GM10847 (cell line): ENCODE measurements around the gene NHLH1.

ENCODE experiments used
- POLR2A ChIP-seq: IDR thresholded peaks from 2 replicates; pipeline ENCODE4 v1.6.1; 2011; ENCODE audit not compliant: insufficient read length; ENCODE audit errors: extremely low read depth

NHLH1 gene

GRCh38 chr1:160366731-160367515, at the start of gene NHLH1:
TSS of gene NHLH1 (plus strand) at chr1:160367071. CDS start at chr1:160370732, 3,661 bp downstream.
- no peak for TF ChIP-seq POLR2A

- no peak for TF ChIP-seq POLR2A
Measured at GRCh38 chr1:160322831-160323230, 44.0 kb upstream of the NHLH1 start.

- no peak for TF ChIP-seq POLR2A
Measured at GRCh38 chr1:160325252-160325651, 41.6 kb upstream of the NHLH1 start.

GRCh38 chr1:160326418-160326817, 40.5 kb upstream of the NHLH1 start:
- no peak for TF ChIP-seq POLR2A

GRCh38 chr1:160328184-160328583, 38.7 kb upstream of the NHLH1 start:
- TF ChIP-seq POLR2A: no peak

- TF ChIP-seq POLR2A: no peak
Measured at GRCh38 chr1:160330119-160330518, 36.8 kb upstream of the NHLH1 start.

GRCh38 chr1:160332516-160332915, 34.4 kb upstream of the NHLH1 start:
- TF ChIP-seq POLR2A: no peak

- TF ChIP-seq POLR2A: no peak
Measured at GRCh38 chr1:160338580-160338979, 28.3 kb upstream of the NHLH1 start.

- no peak for TF ChIP-seq POLR2A
Measured at GRCh38 chr1:160340146-160340545, 26.7 kb upstream of the NHLH1 start.

GRCh38 chr1:160340866-160341265, 26.0 kb upstream of the NHLH1 start:
- TF ChIP-seq POLR2A: no peak

- TF ChIP-seq POLR2A: no peak
Measured at GRCh38 chr1:160342526-160342925, 24.3 kb upstream of the NHLH1 start.

- TF ChIP-seq POLR2A: peak; percentile 74
Measured at GRCh38 chr1:160342953-160343869, 23.7 kb upstream of the NHLH1 start, which contains the start of the genes COPA and NCSTN. TSS of gene COPA (minus strand) at chr1:160343250. CDS start at chr1:160343170, 80 bp downstream. TSS of gene NCSTN (plus strand) at chr1:160343383. CDS start at chr1:160343397, 14 bp downstream.

GRCh38 chr1:160344241-160344640, 22.6 kb upstream of the NHLH1 start:
- TF ChIP-seq POLR2A: no peak

- TF ChIP-seq POLR2A: no peak
Measured at GRCh38 chr1:160344936-160345335, 21.9 kb upstream of the NHLH1 start.

GRCh38 chr1:160346463-160346862, 20.4 kb upstream of the NHLH1 start:
- TF ChIP-seq POLR2A: no peak

GRCh38 chr1:160346958-160347357, 19.9 kb upstream of the NHLH1 start:
- TF ChIP-seq POLR2A: no peak

- no peak for TF ChIP-seq POLR2A
Measured at GRCh38 chr1:160351629-160352028, 15.2 kb upstream of the NHLH1 start.
